Suprapubic skin (tissue), 4 donors: ENCODE data around the gene TRIM54. TPM values are rescaled to one million over a fixed set of nuclear protein-coding genes. Genes with fewer than 3 reads are reported as not detected.

Experiments used
- DNase-seq, 2 donors: peaks; one replicate each; pipeline ENCODE4 v3.0.0-alpha.2; 2019; ENCODE audit warnings: low spot score in 2 of 2
- H3K27ac ChIP-seq: fragments of 200-600 bp; sonication (generic); one replicate; pipeline ENCODE4 v1.5.1; 2019
- H3K27me3 ChIP-seq: fragments of 200-600 bp; sonication (generic); one replicate; pipeline ENCODE4 v1.5.1; 2019
- H3K36me3 ChIP-seq: fragments of 200-600 bp; sonication (generic); one replicate; pipeline ENCODE4 v1.5.1; 2019
- H3K4me1 ChIP-seq: fragments of 200-600 bp; sonication (generic); one replicate; pipeline ENCODE4 v1.5.1; 2019
- H3K4me3 ChIP-seq: fragments of 200-600 bp; sonication (generic); one replicate; pipeline ENCODE4 v1.5.1; 2019; ENCODE audit warnings: mild to moderate bottlenecking
- H3K9me3 ChIP-seq: fragments of 200-600 bp; sonication (generic); one replicate; pipeline ENCODE4 v1.5.1; 2019
- EP300 ChIP-seq: sonication (generic); formaldehyde crosslinking; IDR thresholded peaks from one replicate; pipeline ENCODE4 v1.6.1; 2017; ENCODE audit warnings: antibody characterized with exemption
- POLR2A ChIP-seq, 2 donors: fragments of 450-650 bp; IDR thresholded peaks; one replicate each; pipeline ENCODE4 v1.6.1; 2017; ENCODE audit warnings: antibody characterized with exemption in 2 of 2, mild to moderate bottlenecking in 2 of 2, moderate library complexity in 2 of 2
- POLR2AphosphoS5 ChIP-seq, 3 donors: sonication (generic); formaldehyde crosslinking; IDR thresholded peaks; one replicate each; pipeline ENCODE4 v1.6.1; 2017; ENCODE audit warnings: antibody characterized with exemption in 3 of 3
- WGBS: methylation state at CpG from one replicate; pipeline ENCODE4 v1.1.5; 2018; 5-methylcytosine and 5-hydroxymethylcytosine counted together
- total RNA-seq, 4 donors: library from RNA; depleted of rRNA; stranded (reverse); fragments of >200 nt; gene quantifications; one replicate each; pipeline ENCODE4 v1.1.0, GENCODE V29; 2016
- TF ChIP-seq, protein P1 (sequence below), 2 donors: fragments of 200-600 bp in 1 of 2; fragments of 450-650 bp in 1 of 2; sonication (generic) in 1 of 2; IDR thresholded peaks; one replicate each; pipeline ENCODE4 v1.5.1; 2016 to 2019; ENCODE audit warnings: antibody characterized with exemption in 2 of 2, mild to moderate bottlenecking in 1 of 2, moderate library complexity in 1 of 2

The TRIM54 gene
- total RNA-seq, 4 donors from 2014 or later: not detected

DNA sequence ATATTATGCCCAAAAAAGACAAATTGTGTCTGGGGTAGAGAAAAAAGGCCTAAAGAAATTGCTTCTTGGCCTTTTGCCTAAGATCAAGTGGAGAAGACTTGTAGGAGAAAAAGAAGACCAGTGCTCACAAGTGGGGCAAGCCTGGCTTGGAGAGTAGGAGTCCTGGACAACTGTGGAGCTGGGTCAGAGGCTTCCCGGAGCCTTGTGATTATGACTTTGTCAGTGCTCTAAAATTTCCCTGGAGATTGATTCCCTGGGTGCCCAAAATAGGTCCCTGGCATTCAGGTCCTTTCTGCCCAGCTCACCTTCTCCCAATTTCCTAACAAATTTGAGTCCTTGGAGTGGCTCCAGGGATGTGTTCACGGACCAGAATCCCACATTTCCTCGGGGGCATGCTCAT, 787 bp upstream of the TRIM54 start:
- H3K27me3 ChIP-seq: peaks cover 10% of the 10 kb centered on the region
- no peak for DNase-seq
- H3K4me3 ChIP-seq: no peak overlapping the region
- no peaks in the 10 kb centered on the region for H3K36me3 ChIP-seq
- H3K4me1 ChIP-seq: no peaks in the 10 kb centered on the region
- no peaks in the 10 kb centered on the region for H3K9me3 ChIP-seq
- H3K27ac ChIP-seq: no peak overlapping the region
- 72% methylated on average over 3 of the region's 3 CpGs for WGBS
- TF ChIP-seq POLR2AphosphoS5 (IDR thresholded peaks at IDR 0.05) (no peak), POLR2A (IDR thresholded peaks at IDR 0.05) (no peak), EP300 (no peak)
- TF ChIP-seq, protein P1, sequence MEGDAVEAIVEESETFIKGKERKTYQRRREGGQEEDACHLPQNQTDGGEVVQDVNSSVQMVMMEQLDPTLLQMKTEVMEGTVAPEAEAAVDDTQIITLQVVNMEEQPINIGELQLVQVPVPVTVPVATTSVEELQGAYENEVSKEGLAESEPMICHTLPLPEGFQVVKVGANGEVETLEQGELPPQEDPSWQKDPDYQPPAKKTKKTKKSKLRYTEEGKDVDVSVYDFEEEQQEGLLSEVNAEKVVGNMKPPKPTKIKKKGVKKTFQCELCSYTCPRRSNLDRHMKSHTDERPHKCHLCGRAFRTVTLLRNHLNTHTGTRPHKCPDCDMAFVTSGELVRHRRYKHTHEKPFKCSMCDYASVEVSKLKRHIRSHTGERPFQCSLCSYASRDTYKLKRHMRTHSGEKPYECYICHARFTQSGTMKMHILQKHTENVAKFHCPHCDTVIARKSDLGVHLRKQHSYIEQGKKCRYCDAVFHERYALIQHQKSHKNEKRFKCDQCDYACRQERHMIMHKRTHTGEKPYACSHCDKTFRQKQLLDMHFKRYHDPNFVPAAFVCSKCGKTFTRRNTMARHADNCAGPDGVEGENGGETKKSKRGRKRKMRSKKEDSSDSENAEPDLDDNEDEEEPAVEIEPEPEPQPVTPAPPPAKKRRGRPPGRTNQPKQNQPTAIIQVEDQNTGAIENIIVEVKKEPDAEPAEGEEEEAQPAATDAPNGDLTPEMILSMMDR (IDR thresholded peaks at IDR 0.05): no peak

DNA sequence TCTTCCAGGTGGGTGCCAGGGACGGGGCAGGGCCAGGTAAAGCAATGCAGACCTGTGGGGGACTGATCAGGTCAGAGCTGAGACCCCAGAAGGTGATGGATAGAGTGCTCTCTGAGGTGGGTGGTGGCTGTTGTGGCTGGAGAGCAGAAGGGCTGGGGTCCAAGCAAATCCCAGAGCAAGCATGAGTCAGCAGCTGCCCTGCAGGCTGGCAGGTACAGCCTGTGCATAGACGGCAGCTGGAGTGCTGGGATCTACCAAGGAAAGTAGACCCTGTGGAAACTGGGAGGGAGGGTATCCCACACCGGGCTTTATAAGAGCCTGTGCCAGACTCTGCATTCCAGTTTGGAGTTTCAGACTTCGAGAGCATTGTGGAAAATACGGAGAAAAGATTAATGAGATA, 663 bp downstream of the TRIM54 start:
- TF ChIP-seq, protein P1 (IDR thresholded peaks at IDR 0.05): no peak
- TF ChIP-seq POLR2A (IDR thresholded peaks at IDR 0.05) (no peak), EP300 (no peak), POLR2AphosphoS5 (IDR thresholded peaks at IDR 0.05) (no peak)
- Histone ChIP-seq H3K4me1 (no peaks in the 10 kb centered on the region), H3K36me3 (no peaks in the 10 kb centered on the region), H3K9me3 (no peaks in the 10 kb centered on the region), H3K27me3 (peaks cover 3% of the 10 kb centered on the region), H3K27ac (no peak overlapping the region), H3K4me3 (no peak overlapping the region)
- WGBS: 51% methylated on average over 5 of the region's 5 CpGs
- DNase-seq: no peak

DNA sequence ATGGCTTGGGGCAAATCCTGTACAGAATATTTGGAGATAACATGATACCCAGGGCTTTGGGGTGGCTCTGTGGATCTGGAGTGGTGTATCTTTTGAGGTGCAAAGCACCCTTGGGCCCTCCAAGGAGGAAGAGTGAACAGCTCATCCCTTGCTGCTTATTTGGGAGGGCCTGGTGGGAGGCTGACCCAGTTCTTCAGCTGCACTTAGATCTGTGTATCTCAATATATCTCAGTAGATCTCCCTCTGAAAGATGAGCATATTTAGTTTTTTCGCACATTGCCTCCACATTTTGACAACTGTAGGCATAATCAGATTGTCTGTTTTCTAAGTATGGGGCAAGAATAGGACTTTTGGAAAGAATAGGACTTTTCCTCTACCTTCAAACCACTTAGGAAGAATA, 2.8 kb downstream of the TRIM54 start:
- Histone ChIP-seq H3K27ac (no peak overlapping the region), H3K27me3 (peaks cover 8% of the 10 kb centered on the region)
- WGBS: 89% methylated on average over 1 of the region's 1 CpG

DNA sequence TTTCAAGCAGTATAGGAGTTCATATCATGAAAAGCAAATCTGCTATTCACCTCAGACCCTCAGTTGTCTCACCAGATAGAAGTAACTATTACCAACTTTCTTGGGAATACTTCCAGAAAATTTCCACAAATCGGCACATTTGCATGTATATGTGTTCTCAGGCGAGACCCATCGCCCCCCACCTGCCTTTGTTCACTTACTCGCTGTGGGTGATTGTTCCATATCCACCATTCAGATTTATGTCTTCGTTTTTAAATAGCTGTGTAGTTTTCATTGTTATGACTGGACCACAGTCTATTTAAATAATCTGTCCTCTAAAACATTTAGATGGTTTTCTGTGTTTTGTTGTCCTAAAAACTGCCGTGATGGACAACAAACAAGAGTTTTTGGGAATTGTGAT, 3.3 kb downstream of the TRIM54 start:
- Histone ChIP-seq H3K9me3 (no peaks in the 10 kb centered on the region), H3K27ac (no peak overlapping the region), H3K4me3 (no peak overlapping the region), H3K36me3 (no peaks in the 10 kb centered on the region), H3K4me1 (no peaks in the 10 kb centered on the region), H3K27me3 (peaks cover 8% of the 10 kb centered on the region)
- TF ChIP-seq POLR2A (IDR thresholded peaks at IDR 0.05): no peak
- TF ChIP-seq EP300: no peak
- TF ChIP-seq POLR2AphosphoS5 (IDR thresholded peaks at IDR 0.05): no peak
- TF ChIP-seq, protein P1 (IDR thresholded peaks at IDR 0.05): no peak
- 79% methylated on average over 6 of the region's 6 CpGs for WGBS
- DNase-seq: no peak

More for the DNA sequence above, 2.8 kb downstream of the TRIM54 start:
- Histone ChIP-seq H3K4me1 (no peaks in the 10 kb centered on the region), H3K9me3 (no peaks in the 10 kb centered on the region), H3K4me3 (no peak overlapping the region), H3K36me3 (no peaks in the 10 kb centered on the region)
- TF ChIP-seq, protein P1 (IDR thresholded peaks at IDR 0.05): no peak
- TF ChIP-seq EP300 (no peak), POLR2AphosphoS5 (IDR thresholded peaks at IDR 0.05) (no peak), POLR2A (IDR thresholded peaks at IDR 0.05) (no peak)
- no peak for DNase-seq

DNA sequence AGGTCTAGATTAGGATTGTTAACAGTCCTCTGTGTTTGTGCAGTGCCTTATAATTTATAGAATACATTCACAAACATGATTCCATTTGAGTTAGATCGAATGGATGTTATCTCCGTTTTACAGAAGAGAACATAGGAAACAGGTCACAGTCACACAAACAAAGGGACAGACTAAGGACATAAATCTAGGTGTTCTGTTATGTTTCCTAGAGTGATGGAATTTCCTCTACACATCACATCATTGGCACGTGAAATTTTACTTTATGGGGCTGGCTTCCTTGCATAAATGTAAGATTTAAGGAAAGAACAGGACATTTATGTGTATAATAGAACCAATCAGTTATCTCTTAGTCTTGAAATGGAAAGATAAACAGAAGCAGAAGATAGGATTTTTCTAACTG, 6.4 kb downstream of the TRIM54 start:
- Histone ChIP-seq H3K27ac (no peak overlapping the region), H3K4me3 (no peak overlapping the region), H3K36me3 (no peaks in the 10 kb centered on the region), H3K4me1 (no peaks in the 10 kb centered on the region), H3K27me3 (peaks cover 19% of the 10 kb centered on the region), H3K9me3 (no peaks in the 10 kb centered on the region)
- 45% methylated on average over 3 of the region's 3 CpGs for WGBS
- DNase-seq: no peak
- TF ChIP-seq POLR2AphosphoS5 (IDR thresholded peaks at IDR 0.05) (no peak), POLR2A (IDR thresholded peaks at IDR 0.05) (no peak), EP300 (no peak)
- TF ChIP-seq, protein P1 (IDR thresholded peaks at IDR 0.05): no peak
